ENCODE results near the gene LIPN.

DNA sequence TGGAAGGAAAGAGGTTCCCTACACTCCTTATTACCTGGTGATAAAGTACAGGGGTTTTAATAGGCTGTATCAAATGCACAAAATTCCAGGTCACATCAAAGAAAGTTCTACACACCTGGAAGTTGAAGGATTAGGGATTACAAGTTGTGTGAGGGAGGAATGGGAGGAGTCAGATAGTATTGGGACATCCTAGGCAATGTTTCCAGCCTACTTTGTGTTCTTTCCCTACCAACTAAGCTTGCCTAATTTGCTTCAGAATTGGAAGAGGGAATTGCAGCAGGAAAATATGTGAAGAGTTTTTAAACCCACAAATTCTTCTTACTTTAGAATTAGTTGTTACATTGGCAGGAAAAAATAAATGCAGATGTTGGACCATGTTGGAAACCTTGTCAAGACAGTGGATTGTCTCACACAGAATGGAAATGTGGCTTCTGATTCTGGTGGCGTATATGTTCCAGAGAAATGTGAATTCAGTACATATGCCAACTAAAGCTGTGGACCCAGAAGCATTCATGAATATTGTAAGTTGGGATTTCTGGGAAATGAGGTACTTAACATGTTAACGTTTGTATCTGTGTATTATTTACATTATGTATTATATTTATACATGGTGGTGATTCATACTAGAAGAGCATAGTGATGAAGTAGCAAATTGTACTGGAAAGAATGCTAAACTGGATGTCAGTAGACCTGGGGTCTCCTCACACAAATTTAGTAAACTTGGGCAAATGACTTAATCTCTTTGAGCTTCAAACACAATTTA lies 42.9 kb downstream of the LIPN start, which contains the start of gene LIPM:
- TF ChIP-seq EZH2phosphoT487 (IDR thresholded peaks at IDR 0.05; ENCODE audit: low read depth, severe bottlenecking, unreplicated experiment): no peak
- TF ChIP-seq, protein P1, sequence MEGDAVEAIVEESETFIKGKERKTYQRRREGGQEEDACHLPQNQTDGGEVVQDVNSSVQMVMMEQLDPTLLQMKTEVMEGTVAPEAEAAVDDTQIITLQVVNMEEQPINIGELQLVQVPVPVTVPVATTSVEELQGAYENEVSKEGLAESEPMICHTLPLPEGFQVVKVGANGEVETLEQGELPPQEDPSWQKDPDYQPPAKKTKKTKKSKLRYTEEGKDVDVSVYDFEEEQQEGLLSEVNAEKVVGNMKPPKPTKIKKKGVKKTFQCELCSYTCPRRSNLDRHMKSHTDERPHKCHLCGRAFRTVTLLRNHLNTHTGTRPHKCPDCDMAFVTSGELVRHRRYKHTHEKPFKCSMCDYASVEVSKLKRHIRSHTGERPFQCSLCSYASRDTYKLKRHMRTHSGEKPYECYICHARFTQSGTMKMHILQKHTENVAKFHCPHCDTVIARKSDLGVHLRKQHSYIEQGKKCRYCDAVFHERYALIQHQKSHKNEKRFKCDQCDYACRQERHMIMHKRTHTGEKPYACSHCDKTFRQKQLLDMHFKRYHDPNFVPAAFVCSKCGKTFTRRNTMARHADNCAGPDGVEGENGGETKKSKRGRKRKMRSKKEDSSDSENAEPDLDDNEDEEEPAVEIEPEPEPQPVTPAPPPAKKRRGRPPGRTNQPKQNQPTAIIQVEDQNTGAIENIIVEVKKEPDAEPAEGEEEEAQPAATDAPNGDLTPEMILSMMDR (IDR thresholded peaks at IDR 0.05; ENCODE audit: poor library complexity): no peak
- TF ChIP-seq EZH2 (IDR thresholded peaks at IDR 0.05; ENCODE audit: borderline replicate concordance): no peak

All from hepatocyte (in vitro differentiated cells).